IMR-90 (cell line): Measurements from ENCODE around the gene RIPK1. TPM values are rescaled to one million over a fixed set of nuclear protein-coding genes. Genes with fewer than 3 reads are reported as not detected.
A peak's percentile ranks its signal among the peaks of the same experiment; 100 is the strongest.

ENCODE experiments used
- ATAC-seq: fragments of 200-7000 bp; cut with Tn5 transposase; 2 replicates; pipeline ENCODE4 v1.9.1; 2020; ENCODE audit warnings: low read depth, mild to moderate bottlenecking, moderate library complexity
- BruUV-seq: library from RNA; stranded (reverse); fragments of 400-500 nt; replicated peaks from 2 replicates; lab custom pipeline; 2021; lab: Mats Ljungman, UMichigan
- CTCF ChIA-PET: fragments of 300-600 bp; formaldehyde crosslinking; extraction: SDS; loops from one replicate; lab custom pipeline; 2021; ENCODE audit warnings: antibody characterized with exemption; lab: Yijun Ruan, JAX
- POLR2A ChIA-PET: fragments of 300-600 bp; sonication (Branson Sonifier 250); formaldehyde crosslinking; loops from one replicate; lab custom pipeline; 2022; ENCODE audit warnings: antibody characterized with exemption; ENCODE audit not compliant: unreplicated experiment; lab: Charles Lee
- DNase-seq: peaks from one replicate; pipeline ENCODE4 v3.0.0; 2013
- H2AFZ ChIP-seq: replicated peaks from 2 replicates; pipeline ENCODE3; 2013; ENCODE audit warnings: low read length, mild to moderate bottlenecking; ENCODE audit not compliant: poor library complexity
- H2AK5ac ChIP-seq: 2 replicates; pipeline ENCODE4 v1.6.1; 2013; ENCODE audit warnings: low read depth, low read length, inconsistent platforms
- H2AK9ac ChIP-seq: replicated peaks from 2 replicates; pipeline ENCODE3; 2013; ENCODE audit warnings: mild to moderate bottlenecking, low read depth, low read length, moderate library complexity; ENCODE audit not compliant: poor library complexity
- H2BK120ac ChIP-seq: 2 replicates; pipeline ENCODE4 v1.6.1; 2013; ENCODE audit warnings: low read depth, low read length, inconsistent platforms
- H2BK15ac ChIP-seq: 3 replicates; pipeline ENCODE4 v1.6.1; 2013; ENCODE audit warnings: low read depth, low read length, inconsistent platforms
- H2BK20ac ChIP-seq: 2 replicates; pipeline ENCODE4 v1.6.1; 2013; ENCODE audit warnings: low read depth, mild to moderate bottlenecking, inconsistent platforms, low read length, moderate library complexity
- H2BK5ac ChIP-seq: 2 replicates; pipeline ENCODE4 v1.6.1; 2013; ENCODE audit warnings: mild to moderate bottlenecking, low read depth, low read length, inconsistent platforms; ENCODE audit not compliant: poor library complexity, severe bottlenecking
- H3K14ac ChIP-seq: replicated peaks from 2 replicates; pipeline ENCODE4 v1.6.1; 2013; ENCODE audit warnings: low read depth, low read length, inconsistent platforms
- H3K18ac ChIP-seq: 2 replicates; pipeline ENCODE4 v1.6.1; 2013; ENCODE audit warnings: low read depth, low read length, control low read depth
- H3K23ac ChIP-seq: 2 replicates; pipeline ENCODE4 v1.6.1; 2013; ENCODE audit warnings: low read depth, low read length, inconsistent platforms
- H3K27ac ChIP-seq: 2 replicates; pipeline ENCODE4 v1.5.1; 2013; ENCODE audit warnings: mild to moderate bottlenecking, control low read depth, low read length; ENCODE audit not compliant: insufficient read depth
- H3K27me3 ChIP-seq: 2 replicates; pipeline ENCODE4 v1.6.1; 2013; ENCODE audit warnings: low read length; ENCODE audit not compliant: control insufficient read depth, insufficient read depth
- H3K36me3 ChIP-seq: 2 replicates; pipeline ENCODE4 v1.6.1; 2013; ENCODE audit warnings: low read length, mixed read lengths; ENCODE audit not compliant: control insufficient read depth, insufficient read depth
- H3K4ac ChIP-seq: 2 replicates; pipeline ENCODE4 v1.6.1; 2013; ENCODE audit warnings: low read depth, low read length, inconsistent platforms
- H3K4me1 ChIP-seq: 2 replicates; pipeline ENCODE4 v1.6.1; 2013; ENCODE audit warnings: low read length, mixed read lengths; ENCODE audit not compliant: control insufficient read depth, insufficient read depth
- H3K4me2 ChIP-seq: 2 replicates; pipeline ENCODE4 v1.6.1; 2013; ENCODE audit warnings: low read depth, mild to moderate bottlenecking, control low read depth, low read length, moderate library complexity
- H3K4me3 ChIP-seq: 2 replicates; pipeline ENCODE4 v1.5.1; 2013; ENCODE audit warnings: low read depth, mild to moderate bottlenecking, control low read depth, low read length, moderate library complexity; ENCODE audit not compliant: insufficient read depth
- H3K56ac ChIP-seq: 2 replicates; pipeline ENCODE4 v1.6.1; 2013; ENCODE audit warnings: low read length, inconsistent platforms; ENCODE audit not compliant: insufficient read depth; ENCODE audit errors: extremely low read depth
- H3K79me1 ChIP-seq, 2 experiments: 2 replicates each; pipeline ENCODE4 v1.6.1; 2013; ENCODE audit warnings: low read length in 2 of 2, inconsistent platforms in 1 of 2, low read depth in 1 of 2
- H3K9ac ChIP-seq: 2 replicates; pipeline ENCODE4 v1.6.1; 2013; ENCODE audit warnings: low read depth, low read length, control low read depth
- H3K9me1 ChIP-seq: 2 replicates; pipeline ENCODE4 v1.6.1; 2013; ENCODE audit warnings: low read length, inconsistent platforms; ENCODE audit not compliant: insufficient read depth
- H3K9me3 ChIP-seq: 2 replicates; pipeline ENCODE4 v1.6.1; 2013; ENCODE audit warnings: low read length; ENCODE audit not compliant: control insufficient read depth, insufficient read depth
- H4K20me1 ChIP-seq: 2 replicates; pipeline ENCODE4 v1.6.1; 2013; ENCODE audit warnings: low read length, inconsistent platforms; ENCODE audit not compliant: insufficient read depth
- H4K5ac ChIP-seq: 2 replicates; pipeline ENCODE4 v1.6.1; 2013; ENCODE audit warnings: mild to moderate bottlenecking, low read depth, low read length, control low read depth
- H4K8ac ChIP-seq, 2 experiments: 2 replicates each; pipeline ENCODE4 v1.6.1; 2013; ENCODE audit warnings: low read depth in 2 of 2, low read length in 2 of 2, control low read depth in 1 of 2, inconsistent platforms in 1 of 2
- H4K91ac ChIP-seq: 2 replicates; pipeline ENCODE4 v1.6.1; 2013; ENCODE audit warnings: low read depth, low read length, inconsistent platforms; ENCODE audit not compliant: insufficient read depth
- BHLHE40 ChIP-seq: fragments of 150-350 bp; IDR thresholded peaks from 2 replicates; pipeline ENCODE4 v1.6.1; 2016; ENCODE audit warnings: mild to moderate bottlenecking, low read depth, low read length
- CEBPB ChIP-seq: IDR thresholded peaks from 2 replicates; pipeline ENCODE4 v1.6.1; 2012; ENCODE audit warnings: low read depth, low read length, improper control_type of control experiment
- MXI1 ChIP-seq: IDR thresholded peaks from 2 replicates; pipeline ENCODE4 v1.6.1; 2012; ENCODE audit warnings: low read depth, mild to moderate bottlenecking, low read length, moderate library complexity, borderline replicate concordance
- POLR2A ChIP-seq: IDR thresholded peaks from 2 replicates; pipeline ENCODE4 v1.6.1; 2012; ENCODE audit warnings: mild to moderate bottlenecking, low read depth, low read length
- RCOR1 ChIP-seq: IDR thresholded peaks from 2 replicates; pipeline ENCODE4 v1.6.1; 2012; ENCODE audit warnings: mild to moderate bottlenecking, low read length, improper control_type of control experiment; ENCODE audit not compliant: insufficient replicate concordance
- RFX5 ChIP-seq: IDR thresholded peaks from 2 replicates; pipeline ENCODE4 v1.8.0; 2012; ENCODE audit warnings: low read depth, mild to moderate bottlenecking, low read length, moderate library complexity
- SMC3 ChIP-seq: fragments of 150-350 bp; IDR thresholded peaks from 2 replicates; pipeline ENCODE4 v1.6.1; 2016; ENCODE audit warnings: low read depth, mild to moderate bottlenecking, antibody characterized with exemption, low read length, moderate library complexity
- WGBS, 2 experiments: methylation state at CpG; one replicate each; pipeline versions ENCODE4 v1.1.5 to v1.1.7; 2013; ENCODE audit warnings: missing lambda C conversion rate in 2 of 2; ENCODE audit not compliant: insufficient read length in 1 of 2; ENCODE audit errors: extremely low coverage in 2 of 2; 5-methylcytosine and 5-hydroxymethylcytosine counted together
- dilution Hi-C: fragments of 300-500 bp; cut with HindIII; formaldehyde crosslinking; loops from one replicate; pipeline ENCODE4 v1.14.3; 2018; ENCODE audit warnings: low sequenced_read_pairs; ENCODE audit not compliant: unreplicated experiment
- in situ Hi-C: fragments of 300-500 bp; cut with MboI; formaldehyde crosslinking; loops from 3 replicates; pipeline ENCODE4 v1.14.3; 2019; ENCODE audit warnings: low sequenced_read_pairs, inconsistent platforms, mixed read lengths
- intact Hi-C: fragments of 100-400 bp; cut with micrococcal nuclease; formaldehyde crosslinking; loops from 2 replicates; pipeline ENCODE4 v1.10.0; 2022
- polyA plus RNA-seq, 3 experiments: library from polyadenylated mRNA; depleted of rRNA; stranded (reverse); fragments of >200 nt; gene quantifications; 2 replicates each; pipeline ENCODE4 v1.2.3, GENCODE V29; 2012; ENCODE audit warnings: low replicate concordance in 1 of 3
- total RNA-seq: library from RNA; depleted of rRNA; stranded (reverse); fragments of >200 nt; gene quantifications from 2 replicates; pipeline ENCODE4 v1.2.3, GENCODE V29; 2012
- TF ChIP-seq, protein P1 (sequence below): fragments of 150-350 bp; IDR thresholded peaks from 2 replicates; pipeline ENCODE4 v1.6.1; 2017; ENCODE audit warnings: mild to moderate bottlenecking, antibody characterized with exemption, low read length, low read depth
- TF ChIP-seq, protein P2 (sequence below): fragments of 150-350 bp; IDR thresholded peaks from 2 replicates; pipeline ENCODE4 v1.6.1; 2016; ENCODE audit warnings: low read depth, mild to moderate bottlenecking, low read length, moderate library complexity, borderline replicate concordance
- TF ChIP-seq, protein P3 (sequence below): conservative IDR thresholded peaks from 2 replicates; pipeline ENCODE4 v1.5.1; 2012; ENCODE audit warnings: mild to moderate bottlenecking, low read depth, low read length, improper control_type of control experiment

RIPK1 gene
- total and polyA plus RNA-seq, 2 of the 4 experiments (the other 2 are of a cell fraction) = 12.6 to 25.6 TPM

DNA sequence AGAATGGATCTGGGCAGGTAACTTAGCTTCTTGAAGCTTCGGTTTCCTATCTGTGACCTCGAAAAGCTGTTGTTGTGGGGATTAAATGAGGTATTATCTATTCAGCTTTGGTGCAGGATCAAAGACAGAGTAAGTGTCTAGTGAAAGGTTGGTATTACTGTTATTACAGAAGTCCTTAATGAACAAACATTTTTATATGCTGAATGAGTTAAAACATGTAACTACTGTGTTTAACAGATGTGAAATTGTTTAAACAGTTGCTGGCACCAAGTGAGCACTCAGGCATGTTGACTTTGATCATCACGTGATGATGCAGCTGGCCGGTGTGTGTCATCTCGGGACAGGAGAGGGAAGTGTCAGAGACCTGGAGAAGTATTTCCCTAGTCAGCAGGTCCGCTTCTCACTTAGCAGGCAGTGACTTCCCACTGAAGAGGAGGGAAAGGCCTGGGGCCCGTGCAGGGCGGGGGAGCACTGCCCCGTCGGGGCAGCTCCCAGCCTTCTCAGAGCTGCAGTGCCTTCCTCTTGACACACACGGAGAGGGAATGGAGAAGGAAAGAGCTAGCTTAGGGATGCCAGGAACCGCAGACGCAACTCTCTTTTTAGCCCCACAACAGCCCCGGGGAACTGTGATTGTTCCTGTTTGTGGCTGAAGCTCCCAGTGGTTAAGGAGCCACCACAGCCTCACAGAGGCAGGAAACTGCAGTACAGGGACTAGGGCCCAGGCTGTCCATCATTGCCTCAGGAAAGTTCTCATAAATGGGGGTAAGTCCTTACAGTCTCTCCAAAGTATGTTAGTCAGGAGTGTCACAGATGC lies 71.0 kb downstream of the RIPK1 start (continued):
- TF ChIP-seq, protein P1, sequence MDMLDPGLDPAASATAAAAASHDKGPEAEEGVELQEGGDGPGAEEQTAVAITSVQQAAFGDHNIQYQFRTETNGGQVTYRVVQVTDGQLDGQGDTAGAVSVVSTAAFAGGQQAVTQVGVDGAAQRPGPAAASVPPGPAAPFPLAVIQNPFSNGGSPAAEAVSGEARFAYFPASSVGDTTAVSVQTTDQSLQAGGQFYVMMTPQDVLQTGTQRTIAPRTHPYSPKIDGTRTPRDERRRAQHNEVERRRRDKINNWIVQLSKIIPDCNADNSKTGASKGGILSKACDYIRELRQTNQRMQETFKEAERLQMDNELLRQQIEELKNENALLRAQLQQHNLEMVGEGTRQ = peak; percentile 96
- TF ChIP-seq BHLHE40 = peak; percentile 92
- TF ChIP-seq SMC3 = no peak

DNA sequence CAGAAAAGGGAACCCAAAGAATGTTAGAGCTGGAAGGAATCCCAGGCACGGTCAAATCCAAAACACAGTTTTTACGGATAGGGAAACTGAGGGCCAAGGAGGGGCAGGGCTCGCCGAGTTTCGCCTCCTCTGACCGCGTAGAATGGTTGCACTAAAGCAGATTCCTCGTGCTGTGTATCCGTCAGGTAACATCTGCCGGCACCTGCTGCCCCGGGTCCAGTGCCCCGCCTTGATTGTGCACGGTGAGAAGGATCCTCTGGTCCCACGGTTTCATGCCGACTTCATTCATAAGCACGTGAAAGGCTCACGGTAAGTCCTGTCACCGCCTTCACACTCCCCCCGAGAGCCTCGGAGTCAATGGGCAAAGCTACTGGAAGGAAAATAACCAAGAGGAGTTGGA lies 71.9 kb downstream of the RIPK1 start:
- CTCF ChIA-PET = interaction anchor here (1.3 kb wide), 1 partner anchor 69 kb away, joined by 3 read pairs; no protein-coding TSS in a partner anchor
- BruUV-seq = no TSS peak
- peaks cover 12% of the 10 kb centered on the region; the same call in 1 of the 2 replicates for H3K9me1 ChIP-seq
- TF ChIP-seq, protein P1 = no peak
- TF ChIP-seq RCOR1 (no peak), MXI1 (no peak), RFX5 (no peak), POLR2A (no peak), SMC3 (no peak), CEBPB (no peak)
- TF ChIP-seq, protein P2, sequence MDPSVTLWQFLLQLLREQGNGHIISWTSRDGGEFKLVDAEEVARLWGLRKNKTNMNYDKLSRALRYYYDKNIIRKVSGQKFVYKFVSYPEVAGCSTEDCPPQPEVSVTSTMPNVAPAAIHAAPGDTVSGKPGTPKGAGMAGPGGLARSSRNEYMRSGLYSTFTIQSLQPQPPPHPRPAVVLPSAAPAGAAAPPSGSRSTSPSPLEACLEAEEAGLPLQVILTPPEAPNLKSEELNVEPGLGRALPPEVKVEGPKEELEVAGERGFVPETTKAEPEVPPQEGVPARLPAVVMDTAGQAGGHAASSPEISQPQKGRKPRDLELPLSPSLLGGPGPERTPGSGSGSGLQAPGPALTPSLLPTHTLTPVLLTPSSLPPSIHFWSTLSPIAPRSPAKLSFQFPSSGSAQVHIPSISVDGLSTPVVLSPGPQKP = no peak
- TF ChIP-seq, protein P3, sequence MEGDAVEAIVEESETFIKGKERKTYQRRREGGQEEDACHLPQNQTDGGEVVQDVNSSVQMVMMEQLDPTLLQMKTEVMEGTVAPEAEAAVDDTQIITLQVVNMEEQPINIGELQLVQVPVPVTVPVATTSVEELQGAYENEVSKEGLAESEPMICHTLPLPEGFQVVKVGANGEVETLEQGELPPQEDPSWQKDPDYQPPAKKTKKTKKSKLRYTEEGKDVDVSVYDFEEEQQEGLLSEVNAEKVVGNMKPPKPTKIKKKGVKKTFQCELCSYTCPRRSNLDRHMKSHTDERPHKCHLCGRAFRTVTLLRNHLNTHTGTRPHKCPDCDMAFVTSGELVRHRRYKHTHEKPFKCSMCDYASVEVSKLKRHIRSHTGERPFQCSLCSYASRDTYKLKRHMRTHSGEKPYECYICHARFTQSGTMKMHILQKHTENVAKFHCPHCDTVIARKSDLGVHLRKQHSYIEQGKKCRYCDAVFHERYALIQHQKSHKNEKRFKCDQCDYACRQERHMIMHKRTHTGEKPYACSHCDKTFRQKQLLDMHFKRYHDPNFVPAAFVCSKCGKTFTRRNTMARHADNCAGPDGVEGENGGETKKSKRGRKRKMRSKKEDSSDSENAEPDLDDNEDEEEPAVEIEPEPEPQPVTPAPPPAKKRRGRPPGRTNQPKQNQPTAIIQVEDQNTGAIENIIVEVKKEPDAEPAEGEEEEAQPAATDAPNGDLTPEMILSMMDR = no peak

More for the DNA sequence above, 71.9 kb downstream of the RIPK1 start:
- Histone ChIP-seq H2AK9ac (peak overlapping the region; percentile 48), H3K4ac (no peak overlapping the region), H2BK120ac (no peak overlapping the region), H3K9me3 (no peaks in the 10 kb centered on the region), H4K5ac (no peak overlapping the region), H3K4me1 (peaks cover 14% of the 10 kb centered on the region), H2BK15ac (no peak overlapping the region), H3K14ac (no peak overlapping the region), H4K8ac (no peak overlapping the region), H3K27ac (no peak overlapping the region), H3K4me3 (no peak overlapping the region), H3K18ac (no peak overlapping the region), H3K27me3 (no peaks in the 10 kb centered on the region), H3K56ac (no peak overlapping the region), H3K4me2 (no peak overlapping the region), H3K36me3 (peaks cover 19% of the 10 kb centered on the region), H4K20me1 (no peaks in the 10 kb centered on the region), H2BK20ac (no peak overlapping the region), H3K23ac (no peak overlapping the region), H2BK5ac (no peak overlapping the region), H2AFZ (no peak overlapping the region), H4K91ac (no peak overlapping the region), H3K9ac (no peak overlapping the region), H3K79me1 (no peaks in the 10 kb centered on the region; a peak in 1 of 4 replicates), H2AK5ac (no peak overlapping the region)
- dilution Hi-C loops (no loop called here), in situ Hi-C loops (loop anchor here (25.0 kb wide), 1 partner anchor 597 kb away; no protein-coding TSS in a partner anchor), intact Hi-C loops (no loop called here)
- 91% methylated on average over 15 of the region's 20 CpGs; no CpG with 5 or more reads in 1 of the 2 experiments for WGBS, 2 experiments
- POLR2A ChIA-PET = interaction anchor here (1.0 kb wide), 1 partner anchor 11 kb away, joined by 3 read pairs; no protein-coding TSS in a partner anchor
- DNase-seq (no peak), ATAC-seq (no peak)
